Ishikawa (cell line): ENCODE measurements around the gene ASTN2.

Source experiments
- CEBPB ChIP-seq: IDR thresholded peaks from 2 replicates; pipeline ENCODE4 v1.6.1; 2012
- CREB1 ChIP-seq: IDR thresholded peaks from 2 replicates; pipeline ENCODE4 v1.6.1; 2012; ENCODE audit warnings: low read depth
- EGR1 ChIP-seq: IDR thresholded peaks from 2 replicates; pipeline ENCODE4 v1.6.1; 2012
- EP300 ChIP-seq: IDR thresholded peaks from 2 replicates; pipeline ENCODE4 v1.6.1; 2012; ENCODE audit warnings: borderline replicate concordance
- FOXM1 ChIP-seq: IDR thresholded peaks from 2 replicates; pipeline ENCODE4 v1.6.1; 2012; ENCODE audit warnings: low read depth, borderline replicate concordance
- NFIC ChIP-seq: IDR thresholded peaks from 2 replicates; pipeline ENCODE4 v1.6.1; 2012
- RAD21 ChIP-seq: IDR thresholded peaks from 2 replicates; pipeline ENCODE4 v1.6.1; 2012; ENCODE audit warnings: low read depth
- TAF1 ChIP-seq: IDR thresholded peaks from 2 replicates; pipeline ENCODE4 v1.6.1; 2012; ENCODE audit warnings: low read depth, mild to moderate bottlenecking
- TCF12 ChIP-seq: IDR thresholded peaks from 2 replicates; pipeline ENCODE4 v1.6.1; 2012; ENCODE audit warnings: low read depth
- TEAD4 ChIP-seq: IDR thresholded peaks from 2 replicates; pipeline ENCODE4 v1.6.1; 2012
- YY1 ChIP-seq: IDR thresholded peaks from 2 replicates; pipeline ENCODE4 v1.6.1; 2012; ENCODE audit warnings: low read depth
- ZBTB7A ChIP-seq: IDR thresholded peaks from 2 replicates; pipeline ENCODE4 v1.6.1; 2012; ENCODE audit warnings: low read depth
- TF ChIP-seq, protein P1 (sequence below): IDR thresholded peaks from 2 replicates; pipeline ENCODE4 v1.6.1; 2012
- TF ChIP-seq, protein P2 (sequence below): IDR thresholded peaks from 2 replicates; pipeline ENCODE4 v1.6.1; 2012; ENCODE audit warnings: low read depth, mild to moderate bottlenecking
- TF ChIP-seq, protein P3 (sequence below): IDR thresholded peaks from 2 replicates; pipeline ENCODE4 v1.6.1; 2012

ASTN2 gene

DNA sequence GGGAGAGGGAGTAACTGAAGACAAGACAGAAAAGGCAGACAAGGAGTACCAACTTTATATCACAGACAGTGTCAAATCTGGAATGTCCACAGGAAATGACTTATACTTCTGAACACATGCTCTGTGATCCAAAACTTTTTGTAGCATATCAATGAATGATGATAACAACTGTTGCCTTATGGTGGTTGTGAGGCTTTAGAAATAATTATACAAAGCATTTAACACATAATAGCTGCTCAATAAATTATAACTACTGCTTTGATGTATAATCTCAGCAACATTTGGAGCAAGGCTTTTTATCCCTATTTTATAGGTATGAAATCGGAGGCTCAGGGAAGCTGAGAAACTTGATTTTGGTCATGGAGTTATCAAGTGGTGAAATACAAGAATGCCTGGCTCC lies 3.3 kb upstream of the ASTN2 start:
- TF ChIP-seq FOXM1 (no peak), EGR1 (no peak), TCF12 (no peak), CEBPB (no peak), TAF1 (no peak), TEAD4 (no peak), NFIC (no peak), RAD21 (no peak), YY1 (no peak), CREB1 (no peak), ZBTB7A (no peak), EP300 (no peak)
- TF ChIP-seq, protein P1, sequence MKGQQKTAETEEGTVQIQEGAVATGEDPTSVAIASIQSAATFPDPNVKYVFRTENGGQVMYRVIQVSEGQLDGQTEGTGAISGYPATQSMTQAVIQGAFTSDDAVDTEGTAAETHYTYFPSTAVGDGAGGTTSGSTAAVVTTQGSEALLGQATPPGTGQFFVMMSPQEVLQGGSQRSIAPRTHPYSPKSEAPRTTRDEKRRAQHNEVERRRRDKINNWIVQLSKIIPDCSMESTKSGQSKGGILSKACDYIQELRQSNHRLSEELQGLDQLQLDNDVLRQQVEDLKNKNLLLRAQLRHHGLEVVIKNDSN: no peak
- TF ChIP-seq, protein P2, sequence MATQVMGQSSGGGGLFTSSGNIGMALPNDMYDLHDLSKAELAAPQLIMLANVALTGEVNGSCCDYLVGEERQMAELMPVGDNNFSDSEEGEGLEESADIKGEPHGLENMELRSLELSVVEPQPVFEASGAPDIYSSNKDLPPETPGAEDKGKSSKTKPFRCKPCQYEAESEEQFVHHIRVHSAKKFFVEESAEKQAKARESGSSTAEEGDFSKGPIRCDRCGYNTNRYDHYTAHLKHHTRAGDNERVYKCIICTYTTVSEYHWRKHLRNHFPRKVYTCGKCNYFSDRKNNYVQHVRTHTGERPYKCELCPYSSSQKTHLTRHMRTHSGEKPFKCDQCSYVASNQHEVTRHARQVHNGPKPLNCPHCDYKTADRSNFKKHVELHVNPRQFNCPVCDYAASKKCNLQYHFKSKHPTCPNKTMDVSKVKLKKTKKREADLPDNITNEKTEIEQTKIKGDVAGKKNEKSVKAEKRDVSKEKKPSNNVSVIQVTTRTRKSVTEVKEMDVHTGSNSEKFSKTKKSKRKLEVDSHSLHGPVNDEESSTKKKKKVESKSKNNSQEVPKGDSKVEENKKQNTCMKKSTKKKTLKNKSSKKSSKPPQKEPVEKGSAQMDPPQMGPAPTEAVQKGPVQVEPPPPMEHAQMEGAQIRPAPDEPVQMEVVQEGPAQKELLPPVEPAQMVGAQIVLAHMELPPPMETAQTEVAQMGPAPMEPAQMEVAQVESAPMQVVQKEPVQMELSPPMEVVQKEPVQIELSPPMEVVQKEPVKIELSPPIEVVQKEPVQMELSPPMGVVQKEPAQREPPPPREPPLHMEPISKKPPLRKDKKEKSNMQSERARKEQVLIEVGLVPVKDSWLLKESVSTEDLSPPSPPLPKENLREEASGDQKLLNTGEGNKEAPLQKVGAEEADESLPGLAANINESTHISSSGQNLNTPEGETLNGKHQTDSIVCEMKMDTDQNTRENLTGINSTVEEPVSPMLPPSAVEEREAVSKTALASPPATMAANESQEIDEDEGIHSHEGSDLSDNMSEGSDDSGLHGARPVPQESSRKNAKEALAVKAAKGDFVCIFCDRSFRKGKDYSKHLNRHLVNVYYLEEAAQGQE: no peak
- TF ChIP-seq, protein P3, sequence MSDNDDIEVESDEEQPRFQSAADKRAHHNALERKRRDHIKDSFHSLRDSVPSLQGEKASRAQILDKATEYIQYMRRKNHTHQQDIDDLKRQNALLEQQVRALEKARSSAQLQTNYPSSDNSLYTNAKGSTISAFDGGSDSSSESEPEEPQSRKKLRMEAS: no peak

DNA sequence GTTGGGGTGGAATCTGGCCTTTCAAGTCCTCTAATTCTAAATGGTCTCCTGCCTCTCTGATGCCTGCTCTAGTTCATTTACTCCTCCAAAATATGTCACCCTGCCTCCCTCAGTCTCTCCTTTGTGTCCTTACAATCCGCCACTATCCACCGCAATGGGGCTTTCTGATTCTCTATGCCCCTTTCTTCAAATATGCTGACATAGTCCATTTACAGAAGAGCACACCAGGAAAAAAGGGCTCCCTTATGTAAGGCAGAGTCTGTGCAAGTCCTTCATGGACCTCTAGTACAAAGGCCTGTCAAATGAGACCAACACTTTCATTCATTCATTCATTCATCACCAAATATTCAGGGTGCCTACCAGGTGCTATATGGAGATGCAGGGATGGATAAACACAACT lies 2.0 kb upstream of the ASTN2 start:
- TF ChIP-seq, protein P2: no peak
- no peak for TF ChIP-seq ZBTB7A
- TF ChIP-seq, protein P1: no peak

DNA sequence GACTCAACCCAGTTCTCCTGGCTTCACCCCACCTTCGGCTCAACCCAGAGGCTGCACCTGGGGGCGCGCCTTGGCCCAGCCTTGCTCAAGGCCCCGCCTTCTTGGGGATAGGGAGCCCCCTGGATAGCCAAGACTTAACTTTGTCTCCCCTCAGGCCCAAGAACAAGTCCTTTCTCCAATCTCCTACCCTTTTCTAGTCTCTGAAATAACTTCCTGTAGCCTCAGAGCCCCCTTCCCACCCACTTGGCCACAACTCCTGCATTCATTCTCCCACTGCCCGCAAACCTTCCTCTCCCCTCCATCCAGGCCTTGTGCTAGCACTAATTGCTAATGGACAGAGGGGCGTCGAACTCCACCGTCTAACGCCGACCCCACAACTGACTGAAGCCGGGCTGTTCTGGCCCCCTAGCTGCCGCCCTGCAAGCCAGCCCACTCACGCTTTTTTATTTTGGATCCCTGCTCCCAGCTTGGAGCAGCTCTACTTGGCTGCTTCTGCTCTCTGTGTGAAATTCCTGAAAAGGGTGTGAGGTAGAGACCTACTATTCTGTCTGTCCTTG lies 579 bp upstream of the ASTN2 start:
- TF ChIP-seq EP300 (no peak), TCF12 (no peak), CREB1 (no peak), EGR1 (no peak), RAD21 (no peak), TAF1 (no peak), FOXM1 (no peak), YY1 (no peak), CEBPB (no peak), NFIC (no peak), ZBTB7A (no peak), TEAD4 (no peak)
- TF ChIP-seq, protein P3: no peak
- TF ChIP-seq, protein P2: no peak
- TF ChIP-seq, protein P1: no peak

DNA sequence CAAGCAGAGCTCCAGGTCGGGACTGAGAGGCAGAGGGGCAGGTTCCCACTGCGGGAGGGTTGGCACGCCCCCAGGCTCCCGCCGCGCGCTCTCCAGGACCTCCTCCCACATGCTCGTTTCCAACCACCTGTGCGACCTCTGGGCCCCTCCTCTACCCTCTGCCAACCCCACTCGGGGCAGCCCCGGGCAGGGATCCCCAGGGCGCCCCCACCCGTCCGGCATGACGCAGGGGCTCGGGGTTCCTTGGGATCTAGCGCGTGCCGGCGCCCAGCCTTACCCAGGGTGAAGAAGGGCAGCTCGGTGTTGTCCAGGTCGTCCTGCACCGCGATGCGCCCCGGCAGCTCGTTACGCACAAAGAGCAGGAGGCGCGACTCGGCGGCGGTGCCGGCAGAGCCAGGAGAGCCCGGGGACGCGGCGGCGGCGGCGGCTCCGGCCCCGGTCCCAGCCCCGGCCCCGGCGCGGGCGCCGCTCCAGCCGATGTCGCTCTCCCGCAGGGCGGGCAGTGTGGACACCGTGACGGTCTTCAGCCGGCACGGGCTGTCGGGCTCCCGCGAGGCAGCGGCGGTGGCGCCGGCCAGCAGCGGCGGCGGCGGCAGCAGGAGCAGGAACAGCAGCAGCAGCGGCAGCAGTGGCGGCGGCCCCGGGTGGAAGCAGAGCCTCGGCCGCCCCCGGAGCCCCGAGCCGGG lies 494 bp downstream of the ASTN2 start:
- TF ChIP-seq, protein P3: no peak
- no peak for TF ChIP-seq CREB1
- no peak for TF ChIP-seq CEBPB
- no peak for TF ChIP-seq RAD21
- TF ChIP-seq FOXM1: no peak
- no peak for TF ChIP-seq NFIC
- no peak for TF ChIP-seq TAF1
- no peak for TF ChIP-seq YY1
